OCI-M2 (cell line): ENCODE results near the gene FCHO2.

ENCODE experiments used
- DNase-seq: peaks from one replicate; lab custom pipeline; 2025; ENCODE audit not compliant: unreplicated experiment; lab: John Stamatoyannopoulos, UW

The FCHO2 gene

GRCh38 chr5:73030531-73030930, 74.7 kb downstream of the FCHO2 start:
- no peak for DNase-seq

DNA sequence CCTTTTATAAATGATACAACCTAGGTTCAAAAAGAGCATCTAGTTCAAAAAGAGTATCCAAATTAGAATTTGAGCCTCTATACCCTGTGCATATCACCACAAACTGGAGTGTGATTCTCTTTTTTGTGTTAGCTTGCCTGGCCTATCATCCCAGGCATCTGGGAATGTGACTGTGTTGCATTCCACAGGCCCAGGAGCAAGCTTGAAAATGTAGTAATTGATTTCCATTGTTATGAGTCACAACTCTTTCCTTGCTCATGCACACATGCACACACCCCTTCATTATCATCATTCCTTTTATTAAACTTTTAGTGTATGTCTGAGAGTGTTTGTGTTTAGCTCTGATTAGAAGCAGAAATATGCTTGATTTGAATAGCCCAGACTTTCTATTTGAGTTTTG, 75.2 kb downstream of the FCHO2 start:
- DNase-seq = no peak

DNA sequence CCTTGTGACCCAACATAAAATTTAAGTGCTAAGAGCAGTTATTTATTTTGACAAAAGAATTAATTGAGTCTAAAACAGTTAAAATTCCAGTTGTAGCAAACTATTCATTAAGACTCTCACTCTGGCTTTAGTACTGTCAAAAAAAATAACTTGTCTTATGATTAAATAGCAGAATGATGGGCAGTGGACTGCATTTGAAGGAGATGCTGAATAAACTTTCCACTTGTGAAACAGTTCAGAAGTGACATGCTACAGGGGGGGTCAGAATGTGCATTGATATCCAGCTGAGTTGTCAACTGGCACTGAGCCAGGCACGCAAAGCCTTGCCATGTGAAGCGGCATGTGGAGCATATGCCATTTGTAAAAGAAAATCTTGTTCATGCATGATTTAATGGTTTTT, 76.0 kb downstream of the FCHO2 start:
- DNase-seq = no peak

GRCh38 chr5:73032635-73033034, 76.8 kb downstream of the FCHO2 start:
- no peak for DNase-seq

DNA sequence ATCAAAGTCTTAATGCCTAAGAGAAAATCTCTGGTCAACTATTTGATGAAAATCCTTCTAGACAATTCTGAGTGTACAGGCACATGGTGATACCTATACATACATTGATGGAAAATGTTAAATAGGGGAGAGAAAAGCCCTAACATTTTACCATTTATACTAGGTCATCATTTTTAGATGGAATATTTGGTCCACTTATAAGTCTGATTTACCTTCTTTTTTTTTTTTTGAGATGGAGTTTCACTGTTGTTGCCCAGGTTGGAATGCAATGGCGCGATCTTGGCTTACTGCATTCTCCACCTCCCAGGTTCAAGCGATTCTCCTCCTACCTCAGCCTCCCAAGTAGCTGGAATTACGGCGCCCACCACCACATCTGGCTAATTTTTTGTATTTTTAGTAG, 81.7 kb downstream of the FCHO2 start:
- no peak for DNase-seq

GRCh38 chr5:73039082-73039481, 83.2 kb downstream of the FCHO2 start:
- no peak for DNase-seq

- DNase-seq = no peak
Measured at GRCh38 chr5:73042993-73043392, 87.2 kb downstream of the FCHO2 start.

DNA sequence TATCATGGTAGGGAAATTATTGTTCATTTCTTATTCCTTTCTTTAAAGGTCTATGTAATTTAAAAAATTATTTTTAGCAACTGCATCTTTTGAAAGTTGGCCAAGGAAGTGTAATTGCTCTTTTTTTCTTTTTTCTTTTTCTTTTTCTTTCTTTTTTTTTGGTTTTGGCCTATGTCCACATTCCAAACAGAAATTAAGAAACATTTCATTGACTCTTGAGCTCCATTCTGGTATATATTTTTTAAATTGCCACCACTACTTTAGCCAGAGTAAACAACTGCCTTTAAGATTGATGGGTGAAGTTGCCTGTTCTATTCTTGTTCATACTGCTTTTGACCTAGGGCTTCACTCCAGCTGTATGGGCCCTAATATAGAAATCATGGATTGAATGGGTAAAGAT, 88.7 kb downstream of the FCHO2 start:
- DNase-seq = no peak

GRCh38 chr5:73045623-73046022, 89.8 kb downstream of the FCHO2 start:
- DNase-seq = no peak

- DNase-seq = no peak
Measured at GRCh38 chr5:73061593-73061992, 105.8 kb downstream of the FCHO2 start.

GRCh38 chr5:73066466-73066865, 110.6 kb downstream of the FCHO2 start:
- DNase-seq = no peak

- no peak for DNase-seq
Measured at GRCh38 chr5:73067213-73067612, 111.4 kb downstream of the FCHO2 start.

- DNase-seq = no peak
Measured at GRCh38 chr5:73081093-73081492, 125.3 kb downstream of the FCHO2 start.

GRCh38 chr5:73088026-73088425, 132.2 kb downstream of the FCHO2 start:
- no peak for DNase-seq

- no peak for DNase-seq
Measured at GRCh38 chr5:73093943-73094342, 138.1 kb downstream of the FCHO2 start.

- no peak for DNase-seq
Measured at GRCh38 chr5:73094415-73094814, 138.6 kb downstream of the FCHO2 start.

DNA sequence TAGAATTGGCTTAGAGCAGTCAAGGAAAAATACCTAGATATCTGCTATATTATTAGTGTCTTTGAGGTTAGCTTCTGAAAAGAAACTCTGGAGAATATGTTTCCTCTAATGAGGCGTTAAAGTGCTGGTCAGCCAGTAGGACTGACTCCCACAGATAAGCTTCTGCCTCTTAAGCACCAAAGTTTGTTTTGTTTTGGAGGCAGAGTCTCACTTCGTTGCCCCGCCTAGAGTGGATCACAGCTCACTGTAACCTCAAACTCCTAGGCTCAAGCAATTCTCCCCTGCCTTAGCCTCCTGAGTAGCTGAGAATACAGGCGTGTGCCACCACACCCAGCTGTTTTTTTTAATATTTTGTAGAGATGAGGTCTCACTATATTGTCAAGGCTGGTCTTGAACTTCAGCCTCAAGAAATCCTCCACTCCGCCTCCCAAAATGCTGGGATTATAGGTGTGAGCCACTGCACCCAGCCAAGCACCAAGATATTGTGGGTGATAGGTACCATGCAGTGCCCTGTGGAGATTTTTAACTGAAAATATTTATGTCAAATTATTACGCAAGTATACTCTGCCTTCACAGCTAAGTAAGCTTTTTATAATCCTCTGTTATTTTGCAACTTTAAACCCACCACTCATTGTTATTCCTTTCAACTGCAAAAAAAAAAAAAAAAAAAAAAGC, 139.9 kb downstream of the FCHO2 start:
- DNase-seq = no peak

DNA sequence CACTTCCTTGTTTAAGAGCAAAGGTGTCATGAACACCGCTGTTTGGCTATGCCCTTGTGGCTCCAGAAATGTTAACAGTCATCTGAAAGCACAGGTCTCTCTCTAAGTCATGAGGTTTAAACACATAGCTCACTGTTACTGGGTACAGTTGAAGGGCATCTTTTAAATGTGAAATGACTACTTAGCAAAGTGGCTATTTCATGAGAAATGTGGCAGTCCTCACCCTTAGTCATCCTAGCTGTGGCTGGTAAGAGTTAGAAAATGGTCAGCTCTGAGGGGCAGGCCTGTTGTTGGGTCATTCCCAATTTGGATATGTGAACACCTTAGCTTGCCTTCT, 140.4 kb downstream of the FCHO2 start:
- no peak for DNase-seq

- DNase-seq = no peak
Measured at GRCh38 chr5:73097740-73098139, 141.9 kb downstream of the FCHO2 start.

GRCh38 chr5:73100109-73100508, 144.3 kb downstream of the FCHO2 start:
- no peak for DNase-seq

DNA sequence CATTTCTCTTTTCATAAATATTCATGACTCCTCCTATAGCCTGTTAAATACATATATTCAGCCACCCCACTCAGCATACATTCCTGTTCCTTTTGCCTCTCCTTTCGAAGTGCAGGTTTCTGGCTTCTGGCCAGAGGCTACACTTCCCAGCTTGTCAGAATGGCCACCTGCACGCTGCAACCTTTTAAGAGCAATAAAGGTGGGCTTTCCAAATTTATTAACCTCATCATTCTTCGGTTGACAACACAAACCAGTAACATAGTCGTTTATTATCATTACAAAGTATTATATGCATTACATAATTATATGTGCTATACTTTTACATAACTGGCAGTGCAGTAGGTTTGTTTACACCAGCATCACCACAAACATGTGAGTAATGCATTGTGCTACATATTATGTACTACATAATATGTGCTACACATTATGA, 148.0 kb downstream of the FCHO2 start:
- DNase-seq = no peak

DNA sequence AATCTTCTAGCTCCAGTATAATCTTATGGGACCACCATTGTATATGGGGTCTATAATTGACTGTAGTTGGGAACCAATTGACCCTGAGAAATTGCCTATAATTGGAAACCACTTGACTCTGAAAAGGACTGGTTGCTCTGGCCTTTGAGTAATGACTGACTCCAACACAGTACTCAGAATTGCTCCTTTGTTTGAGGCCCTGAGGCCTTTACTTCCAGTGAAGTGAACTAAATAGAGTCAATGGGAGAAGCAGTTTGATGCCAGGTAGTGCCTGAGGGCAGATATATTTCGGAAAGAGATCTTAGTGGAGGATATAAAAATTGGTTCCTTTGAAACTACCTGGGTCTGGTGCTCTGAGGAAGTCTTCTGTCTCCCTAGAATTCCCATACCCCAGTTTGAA, 148.5 kb downstream of the FCHO2 start:
- no peak for DNase-seq

DNA sequence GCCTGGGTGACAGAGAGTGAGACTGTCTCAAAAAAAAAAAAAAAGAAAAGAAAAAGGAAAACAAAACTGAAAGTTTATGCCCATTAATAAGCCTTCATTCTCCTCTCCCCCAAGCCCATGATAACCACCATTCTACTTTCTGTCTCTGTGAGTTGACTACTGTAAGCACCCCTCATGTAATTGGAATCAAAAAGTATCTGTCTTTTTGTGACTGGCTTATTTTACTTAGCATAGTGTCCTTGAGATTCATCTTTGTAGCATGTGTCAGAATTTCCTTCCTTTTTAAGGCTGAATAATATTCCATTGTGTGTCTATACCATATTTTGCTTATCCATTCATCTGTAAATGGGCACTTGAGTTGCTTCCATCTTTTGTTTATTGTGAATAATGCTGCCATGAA, 150.5 kb downstream of the FCHO2 start:
- no peak for DNase-seq

GRCh38 chr5:73110190-73110589, 154.3 kb downstream of the FCHO2 start:
- no peak for DNase-seq
